ENCODE results near the gene CLCN7. TPM values are rescaled to one million over a fixed set of nuclear protein-coding genes. Genes with fewer than 3 reads are reported as not detected.

Gene CLCN7, protein sequence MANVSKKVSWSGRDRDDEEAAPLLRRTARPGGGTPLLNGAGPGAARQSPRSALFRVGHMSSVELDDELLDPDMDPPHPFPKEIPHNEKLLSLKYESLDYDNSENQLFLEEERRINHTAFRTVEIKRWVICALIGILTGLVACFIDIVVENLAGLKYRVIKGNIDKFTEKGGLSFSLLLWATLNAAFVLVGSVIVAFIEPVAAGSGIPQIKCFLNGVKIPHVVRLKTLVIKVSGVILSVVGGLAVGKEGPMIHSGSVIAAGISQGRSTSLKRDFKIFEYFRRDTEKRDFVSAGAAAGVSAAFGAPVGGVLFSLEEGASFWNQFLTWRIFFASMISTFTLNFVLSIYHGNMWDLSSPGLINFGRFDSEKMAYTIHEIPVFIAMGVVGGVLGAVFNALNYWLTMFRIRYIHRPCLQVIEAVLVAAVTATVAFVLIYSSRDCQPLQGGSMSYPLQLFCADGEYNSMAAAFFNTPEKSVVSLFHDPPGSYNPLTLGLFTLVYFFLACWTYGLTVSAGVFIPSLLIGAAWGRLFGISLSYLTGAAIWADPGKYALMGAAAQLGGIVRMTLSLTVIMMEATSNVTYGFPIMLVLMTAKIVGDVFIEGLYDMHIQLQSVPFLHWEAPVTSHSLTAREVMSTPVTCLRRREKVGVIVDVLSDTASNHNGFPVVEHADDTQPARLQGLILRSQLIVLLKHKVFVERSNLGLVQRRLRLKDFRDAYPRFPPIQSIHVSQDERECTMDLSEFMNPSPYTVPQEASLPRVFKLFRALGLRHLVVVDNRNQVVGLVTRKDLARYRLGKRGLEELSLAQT
- total RNA-seq (10 to 100 TPM; 31.0 to 56.1 (median 34.3) TPM), polyA plus RNA-seq (10 to 100 TPM; 41.9 to 91.2 TPM)

DNA sequence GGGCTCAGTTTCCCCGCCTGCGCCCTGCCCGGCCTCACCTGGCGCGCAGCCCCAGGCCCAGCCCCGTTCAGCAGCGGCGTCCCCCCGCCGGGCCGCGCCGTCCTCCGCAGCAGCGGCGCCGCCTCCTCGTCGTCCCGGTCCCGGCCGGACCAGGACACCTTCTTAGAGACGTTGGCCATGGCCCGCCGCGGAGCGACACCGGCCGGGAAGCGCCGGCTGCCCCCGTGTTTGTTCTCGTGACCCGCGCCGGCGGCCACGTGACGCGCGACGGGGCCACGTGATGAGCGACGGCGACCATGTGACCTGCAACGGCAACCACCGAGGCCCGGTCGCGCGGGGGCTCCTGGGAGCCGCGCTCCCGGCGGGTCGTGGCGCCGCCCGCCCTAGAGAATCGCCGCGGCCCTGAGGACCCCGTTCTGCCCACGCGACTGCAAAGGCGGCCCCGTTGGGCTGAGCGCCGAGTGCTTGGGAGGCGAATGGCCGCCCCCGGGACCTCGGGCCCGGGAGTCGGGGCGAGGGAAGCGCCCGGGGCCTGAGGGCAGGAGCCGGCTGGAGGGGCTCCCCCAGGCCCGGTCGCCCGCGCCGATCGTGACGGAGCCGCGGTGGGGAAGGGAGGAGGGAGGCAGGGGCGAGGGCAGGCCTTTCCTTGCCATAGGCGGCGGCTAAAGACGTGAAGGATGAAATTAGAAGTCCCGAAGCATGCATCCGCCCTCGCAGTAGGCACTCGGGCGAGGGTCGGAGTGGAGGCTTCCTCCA lies at the start of gene CLCN7:
CLCN7 (minus strand) TSS at position 233 of the 756 bp plus-strand sequence; CDS start at position 179, 54 bp downstream.
- ATAC-seq (peak; percentile 94 to 98 (median 96)), FAIRE-seq (no peak), DNase-seq (peak; percentile 83 to 98 (median 87))
- intact Hi-C loops (cut with DNase I): no loop called here
- Histone ChIP-seq H3K27me3 (no peaks in the 10 kb centered on the region), H3K9me3 (no peaks in the 10 kb centered on the region), H3K4me3 (peak within 1 kb of the TSS; percentile 63 to 99 (median 90)), H3K4me1 (peaks cover 0 to 12% (median 0%) of the 10 kb centered on the region in 3 donors), H3K27ac (peak within 1 kb of the TSS; percentile 61 to 80 (median 71)), H3K36me3 (no peaks in the 10 kb centered on the region)
- WGBS, 2 donors: 0% methylated on average over 73 to 99 of the region's 99 CpGs
- TF ChIP-seq, protein P1, sequence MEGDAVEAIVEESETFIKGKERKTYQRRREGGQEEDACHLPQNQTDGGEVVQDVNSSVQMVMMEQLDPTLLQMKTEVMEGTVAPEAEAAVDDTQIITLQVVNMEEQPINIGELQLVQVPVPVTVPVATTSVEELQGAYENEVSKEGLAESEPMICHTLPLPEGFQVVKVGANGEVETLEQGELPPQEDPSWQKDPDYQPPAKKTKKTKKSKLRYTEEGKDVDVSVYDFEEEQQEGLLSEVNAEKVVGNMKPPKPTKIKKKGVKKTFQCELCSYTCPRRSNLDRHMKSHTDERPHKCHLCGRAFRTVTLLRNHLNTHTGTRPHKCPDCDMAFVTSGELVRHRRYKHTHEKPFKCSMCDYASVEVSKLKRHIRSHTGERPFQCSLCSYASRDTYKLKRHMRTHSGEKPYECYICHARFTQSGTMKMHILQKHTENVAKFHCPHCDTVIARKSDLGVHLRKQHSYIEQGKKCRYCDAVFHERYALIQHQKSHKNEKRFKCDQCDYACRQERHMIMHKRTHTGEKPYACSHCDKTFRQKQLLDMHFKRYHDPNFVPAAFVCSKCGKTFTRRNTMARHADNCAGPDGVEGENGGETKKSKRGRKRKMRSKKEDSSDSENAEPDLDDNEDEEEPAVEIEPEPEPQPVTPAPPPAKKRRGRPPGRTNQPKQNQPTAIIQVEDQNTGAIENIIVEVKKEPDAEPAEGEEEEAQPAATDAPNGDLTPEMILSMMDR (IDR thresholded peaks at IDR 0.05): no peak

DNA sequence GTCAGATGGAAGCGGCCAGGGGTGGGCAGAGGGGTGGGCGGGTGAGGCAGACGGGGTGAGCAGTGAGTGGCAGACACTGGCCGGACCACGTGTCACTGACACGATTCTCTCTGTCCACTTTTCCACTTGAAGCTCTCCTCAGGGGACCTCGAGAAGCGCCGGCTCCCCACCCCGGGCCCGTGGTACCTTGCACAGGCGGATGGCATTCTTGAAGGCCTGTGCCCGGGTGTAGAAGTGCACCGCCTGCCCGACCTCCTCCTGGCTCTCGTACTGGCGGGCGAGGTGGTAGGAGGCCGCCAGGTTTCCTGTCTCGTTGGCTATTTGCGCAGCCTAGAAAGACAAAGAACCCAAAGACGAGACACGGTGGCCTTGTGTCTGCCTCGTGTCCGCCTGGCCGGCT lies 49.5 kb upstream of the CLCN7 start:
- TF ChIP-seq, protein P1 (IDR thresholded peaks at IDR 0.05): no peak
- peaks cover 0 to 11% (median 3%) of the 10 kb centered on the region in 3 donors for H3K36me3 ChIP-seq
- no peaks in the 10 kb centered on the region for H3K27me3 ChIP-seq
- FAIRE-seq (no peak), DNase-seq (no peak), ATAC-seq (no peak)
- intact Hi-C loops (cut with DNase I): no loop called here
- H3K4me1 ChIP-seq: peaks cover 0 to 8% (median 0%) of the 10 kb centered on the region in 3 donors
- no peak overlapping the region for H3K27ac ChIP-seq
- no peaks in the 10 kb centered on the region for H3K9me3 ChIP-seq
- H3K4me3 ChIP-seq: no peak overlapping the region
- WGBS, 2 donors: 93% methylated on average over 26 of the region's 26 CpGs

- H3K27ac ChIP-seq: no peak overlapping the region
- no peak for DNase-seq
Observed at GRCh38 chr16:1523581-1524245, 48.9 kb upstream of the CLCN7 start.

DNA sequence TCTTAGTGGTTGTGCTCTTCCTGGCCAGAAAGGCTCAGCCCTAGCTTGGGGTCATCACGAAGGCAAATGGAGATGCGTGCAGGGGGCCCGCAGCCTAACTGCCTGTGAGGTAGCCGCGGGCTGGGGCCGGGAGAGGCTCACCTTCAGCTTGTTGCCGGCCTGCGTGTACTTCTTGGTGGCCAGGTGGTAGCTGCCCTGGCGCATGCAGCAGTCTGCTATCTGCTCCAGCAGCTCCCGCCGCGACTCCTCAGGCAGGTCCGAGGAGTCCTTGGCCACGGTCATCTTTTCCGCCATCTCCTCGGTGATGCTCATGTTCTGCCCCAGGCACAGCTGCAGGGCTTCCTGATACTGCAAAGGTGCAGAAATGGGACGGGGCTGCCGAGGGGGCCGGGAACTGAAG lies 45.6 kb upstream of the CLCN7 start:
- intact Hi-C loops (cut with DNase I): no loop called here
- WGBS, 2 donors: 90 to 94% methylated on average over 17 to 19 of the region's 19 CpGs

More at GRCh38 chr16:1523581-1524245, 48.9 kb upstream of the CLCN7 start:
- ATAC-seq (no peak), FAIRE-seq (no peak)
- peaks cover 0 to 8% (median 0%) of the 10 kb centered on the region in 3 donors for H3K4me1 ChIP-seq
- H3K27me3 ChIP-seq: no peaks in the 10 kb centered on the region
- peaks cover 0 to 11% (median 3%) of the 10 kb centered on the region in 3 donors for H3K36me3 ChIP-seq
- H3K9me3 ChIP-seq: no peaks in the 10 kb centered on the region
- 92 to 94% methylated on average over 30 of the region's 30 CpGs for WGBS, 2 donors
- TF ChIP-seq, protein P1 (IDR thresholded peaks at IDR 0.05): no peak
- intact Hi-C loops (cut with DNase I): no loop called here
- no peak overlapping the region for H3K4me3 ChIP-seq

More for the DNA sequence above, 45.6 kb upstream of the CLCN7 start:
- Histone ChIP-seq H3K9me3 (no peaks in the 10 kb centered on the region), H3K4me1 (no peaks in the 10 kb centered on the region), H3K4me3 (no peak overlapping the region), H3K36me3 (peaks cover 0 to 11% (median 3%) of the 10 kb centered on the region in 3 donors), H3K27ac (no peak overlapping the region), H3K27me3 (no peaks in the 10 kb centered on the region)
- DNase-seq: peak in 1 of 6 donors; percentile 35
- TF ChIP-seq, protein P1 (IDR thresholded peaks at IDR 0.05): no peak
- no peak for FAIRE-seq
- ATAC-seq: no peak
